T47D (cell line): ENCODE measurements around the gene GAREM2.

ENCODE experiments used
- DNase-seq, 2 experiments: peaks; one replicate each; pipeline versions ENCODE4 v3.0.0 to v3.0.0-alpha.2; 2011 to 2012; ENCODE audit warnings: low read depth in 1 of 2, low spot score in 1 of 2
- JUND ChIP-seq: IDR thresholded peaks from 2 replicates; pipeline ENCODE4 v1.6.1; 2012; ENCODE audit warnings: low read depth
- in situ Hi-C: cut with HindIII; loops from 2 replicates; pipeline ENCODE4 v1.10.0; 2016; ENCODE audit warnings: low sequenced_read_pairs, low pct_unique_long_range_greater_than_20kb

The GAREM2 gene

DNA sequence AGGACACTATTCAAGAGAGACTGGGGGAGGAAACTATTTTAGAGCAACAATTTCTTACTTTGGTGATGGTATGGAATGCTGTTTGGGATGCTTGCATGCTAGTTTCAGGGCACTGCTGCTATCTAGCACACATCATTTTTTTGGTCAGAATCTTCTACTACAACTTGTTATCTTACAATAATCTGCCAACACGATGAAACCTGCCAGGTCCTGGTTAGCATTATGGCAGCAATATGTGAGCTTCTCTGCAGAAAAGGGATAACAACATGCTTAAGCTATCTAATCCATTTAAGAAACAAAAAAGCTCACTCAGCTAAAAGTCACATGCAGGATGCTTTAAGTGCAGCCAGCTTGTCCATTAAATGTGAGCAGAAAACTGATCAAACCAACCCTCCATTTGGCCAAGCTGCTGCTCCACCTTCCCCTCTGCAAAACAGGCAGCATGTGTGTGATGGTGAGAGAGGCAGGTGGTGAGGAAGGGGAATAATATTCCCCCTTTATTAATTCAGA lies 30.1 kb downstream of the GAREM2 start:
- no peak for DNase-seq
- in situ Hi-C loops, result no loop called here
- no peak for TF ChIP-seq JUND

DNA sequence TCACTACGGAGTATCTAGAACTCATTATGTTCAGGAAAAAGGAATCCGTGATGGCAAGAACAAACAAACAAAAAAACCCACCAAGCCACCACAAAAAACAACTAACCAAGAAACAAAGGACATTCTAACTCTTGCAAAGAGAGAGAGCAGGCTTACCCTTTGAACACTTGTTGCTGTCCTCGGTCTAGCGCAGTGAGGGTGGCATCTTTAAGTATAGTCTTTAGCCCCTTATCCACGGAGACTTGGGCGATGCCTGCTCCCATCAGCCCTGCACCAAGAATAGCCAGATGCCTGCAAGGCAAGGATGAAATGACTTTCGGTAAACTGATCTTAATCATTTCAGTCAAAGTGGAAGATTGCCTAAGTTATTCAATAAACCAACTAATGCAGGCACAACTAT lies 31.0 kb downstream of the GAREM2 start:
- no peak for TF ChIP-seq JUND
- in situ Hi-C loops, result no loop called here
- no peak for DNase-seq

DNA sequence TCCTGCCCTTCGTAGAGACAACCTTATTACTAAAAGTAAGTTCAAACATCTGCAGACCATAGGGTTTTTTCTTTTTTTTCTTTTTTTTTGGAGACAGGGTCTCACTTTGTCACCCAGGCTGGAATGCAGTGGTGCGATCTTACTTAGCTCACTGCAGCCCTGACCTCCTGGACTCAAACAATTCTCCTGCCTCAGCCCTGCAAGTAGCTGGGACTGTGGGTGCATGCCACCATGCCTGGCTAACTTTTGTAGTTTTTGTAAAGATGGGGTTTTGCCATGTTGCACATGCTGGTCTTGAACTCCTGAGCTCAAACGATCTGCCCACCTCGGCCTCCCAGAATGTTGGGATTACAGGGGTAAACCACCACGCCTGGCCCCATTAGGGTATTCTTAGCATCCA lies 39.1 kb downstream of the GAREM2 start:
- no peak for DNase-seq
- no peak for TF ChIP-seq JUND
- in situ Hi-C loops, result no loop called here

DNA sequence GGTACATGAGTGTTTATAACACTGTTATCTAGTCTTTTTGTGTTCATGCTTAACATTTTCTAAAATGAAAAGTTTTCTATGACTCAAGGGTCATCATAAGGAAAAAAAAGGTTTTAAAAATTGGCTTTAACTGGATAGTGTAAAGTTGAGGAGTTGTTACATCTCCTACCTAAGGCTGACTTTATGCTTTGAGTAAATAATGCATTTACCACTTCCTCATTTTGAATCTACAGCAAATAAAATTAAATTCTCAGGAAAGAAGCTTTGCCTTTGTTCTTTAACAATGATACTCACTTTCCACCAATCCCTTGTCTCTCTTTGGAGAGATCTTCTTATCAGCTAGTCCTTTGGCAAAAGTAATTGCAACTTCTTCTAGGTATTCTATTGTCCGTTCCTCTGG lies 41.9 kb downstream of the GAREM2 start:
- TF ChIP-seq JUND, result no peak
- no peak for DNase-seq
- in situ Hi-C loops, result no loop called here

DNA sequence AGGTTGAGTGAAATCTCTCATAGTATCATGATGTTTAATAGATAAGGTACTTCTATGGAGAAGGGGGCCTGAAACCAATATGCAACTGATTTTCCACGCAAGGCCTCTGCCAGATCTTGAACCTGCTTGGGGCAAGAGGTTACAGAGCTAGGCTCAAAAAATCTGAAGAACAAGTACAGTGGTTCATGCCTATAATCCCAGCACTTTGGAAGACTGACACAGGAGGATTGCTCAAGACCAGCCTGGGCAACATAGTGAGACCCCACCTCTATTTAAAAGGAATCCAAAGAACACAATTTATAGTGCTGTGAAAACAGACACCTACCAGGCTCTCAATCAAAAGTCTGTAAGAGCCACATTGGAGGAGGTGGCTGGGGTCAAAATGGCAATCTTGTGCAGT lies 42.9 kb downstream of the GAREM2 start:
- no peak for TF ChIP-seq JUND
- in situ Hi-C loops, result no loop called here
- no peak for DNase-seq

DNA sequence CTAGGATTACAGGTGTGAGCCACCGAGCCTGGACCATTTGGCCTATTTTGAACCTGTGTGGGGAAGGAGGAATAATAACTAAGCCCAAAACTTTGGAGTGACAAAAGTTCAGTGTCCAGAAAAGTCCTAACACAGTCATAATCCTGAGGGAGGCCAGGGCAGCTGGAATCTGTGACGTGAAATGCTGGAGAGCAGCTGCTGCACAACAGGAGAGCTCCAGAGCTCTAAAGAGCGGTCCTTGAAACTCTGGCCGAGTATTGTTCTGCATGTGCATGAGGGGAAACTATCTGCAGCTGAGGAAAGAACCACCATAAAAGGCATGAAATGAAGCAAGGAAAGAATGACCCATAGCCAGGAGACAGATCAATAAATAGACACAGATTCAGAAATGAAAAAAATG lies 43.7 kb downstream of the GAREM2 start:
- in situ Hi-C loops, result no loop called here
- TF ChIP-seq JUND, result no peak
- DNase-seq, result no peak

DNA sequence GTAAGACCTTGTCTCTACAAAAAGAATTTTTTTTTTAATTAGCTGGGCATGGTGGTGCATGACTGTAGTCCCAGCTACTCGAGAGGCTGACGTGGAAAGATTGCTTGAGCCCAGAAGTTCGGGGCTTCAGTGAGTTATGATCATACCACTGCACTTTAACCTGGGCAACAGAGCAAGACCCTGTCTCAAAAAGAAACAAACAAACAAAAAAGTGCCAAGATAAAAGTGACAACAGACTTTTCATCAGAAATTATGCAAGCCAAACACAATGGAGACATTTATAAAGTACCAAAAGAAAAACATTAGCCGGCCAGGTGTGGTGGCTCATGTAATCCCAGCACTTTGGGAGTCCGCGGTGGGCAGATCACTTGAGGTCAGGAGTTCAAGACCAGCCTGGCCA lies 44.8 kb downstream of the GAREM2 start:
- DNase-seq, result no peak
- no peak for TF ChIP-seq JUND
- in situ Hi-C loops, result no loop called here

DNA sequence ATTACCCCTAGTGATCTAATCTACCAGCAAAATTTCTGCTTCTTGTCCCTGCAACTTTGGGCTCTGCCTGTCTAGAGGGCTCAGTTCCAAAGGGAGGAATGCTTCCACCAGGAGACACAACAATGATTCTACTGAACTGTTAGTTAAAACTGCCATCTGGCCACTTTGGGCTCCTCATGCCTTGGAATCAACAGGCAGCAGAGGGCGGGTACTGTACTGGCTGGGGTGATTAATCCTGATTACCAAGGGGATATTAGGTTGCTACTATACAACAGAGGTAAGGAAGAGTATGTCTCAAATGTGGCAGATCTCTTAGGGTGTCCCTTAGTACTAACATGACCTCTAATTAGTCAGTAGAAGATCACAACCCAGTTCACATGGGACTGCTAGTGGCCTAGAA lies 50.1 kb downstream of the GAREM2 start:
- no peak for DNase-seq
- no peak for TF ChIP-seq JUND
- in situ Hi-C loops, result no loop called here

DNA sequence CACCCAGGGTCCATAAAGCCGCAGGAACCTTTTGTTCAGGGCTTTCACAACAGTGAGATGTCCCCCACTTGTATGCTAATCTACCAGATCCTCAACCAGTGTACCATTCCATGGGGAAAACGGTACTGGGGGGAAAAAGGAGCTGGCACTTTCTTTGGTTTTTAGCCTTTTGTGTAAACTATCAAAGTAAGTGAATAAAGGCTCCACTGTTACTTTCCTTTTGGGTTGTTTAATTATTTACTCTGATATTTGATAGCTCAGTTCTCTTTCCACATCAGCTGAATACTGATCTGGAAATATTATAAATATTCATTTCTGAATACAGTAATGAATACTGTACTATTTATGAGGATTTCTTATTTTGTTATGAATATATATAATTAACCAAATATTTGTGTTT lies 51.2 kb downstream of the GAREM2 start:
- in situ Hi-C loops, result no loop called here
- no peak for TF ChIP-seq JUND
- DNase-seq, result no peak

DNA sequence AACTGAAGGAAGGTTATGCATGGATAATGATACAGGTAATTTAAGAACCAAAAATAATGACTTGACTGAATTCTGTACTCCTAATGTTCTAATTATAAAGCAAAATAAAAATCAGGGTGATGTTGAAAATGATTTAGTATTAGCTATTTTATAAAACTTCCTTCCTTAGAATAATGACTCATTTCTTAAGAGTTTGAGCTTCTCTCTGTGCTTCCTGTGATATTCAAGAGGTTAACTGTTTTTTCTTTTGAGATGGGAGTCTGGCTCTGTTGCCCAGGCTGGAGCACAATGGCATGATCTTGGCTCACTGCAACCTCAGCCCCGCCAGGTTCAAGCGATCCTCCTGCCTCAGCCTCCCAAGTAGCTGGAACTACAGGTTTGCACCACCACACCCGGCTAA lies 56.7 kb downstream of the GAREM2 start:
- TF ChIP-seq JUND, result no peak

DNA sequence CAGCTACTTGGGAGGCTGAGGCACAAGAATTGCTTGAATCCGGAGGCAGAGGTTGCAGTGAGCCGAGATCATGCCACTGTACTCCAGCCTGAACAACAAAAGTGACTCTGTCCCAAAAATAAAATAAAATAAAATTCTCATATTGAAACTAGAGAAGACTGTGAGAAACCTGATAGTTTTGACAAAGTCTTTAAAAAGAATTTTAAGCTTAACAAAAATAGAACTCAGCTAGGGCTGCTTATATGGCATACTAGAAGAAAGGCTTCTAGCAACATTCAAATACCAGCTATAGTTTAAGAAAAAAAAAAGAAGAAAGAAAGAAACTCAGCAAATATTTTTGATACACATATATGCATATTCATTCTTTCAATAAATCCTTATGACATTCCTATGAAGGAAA lies 57.9 kb downstream of the GAREM2 start:
- in situ Hi-C loops, result no loop called here
- no peak for TF ChIP-seq JUND
- DNase-seq, result no peak

More for the DNA sequence above, 56.7 kb downstream of the GAREM2 start:
- no peak for DNase-seq
- in situ Hi-C loops, result no loop called here

DNA sequence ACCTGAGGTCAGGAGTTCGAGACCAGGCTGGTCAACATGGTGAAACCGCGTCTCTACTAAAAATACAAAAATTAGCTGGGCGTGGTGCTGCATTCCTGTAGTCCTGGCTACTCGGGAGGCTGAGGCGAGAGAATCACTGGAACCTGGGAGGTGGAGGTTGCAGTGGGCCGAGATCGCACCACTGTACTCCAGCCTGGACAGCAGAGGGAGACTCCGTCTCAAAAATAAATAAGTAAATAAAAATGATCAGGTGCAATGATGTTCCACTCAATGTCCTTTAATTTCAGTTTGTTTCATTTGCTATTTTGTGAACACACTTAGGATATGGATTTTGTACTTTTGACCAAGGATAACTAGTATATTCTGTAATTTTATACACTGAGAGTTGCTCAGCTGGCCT lies 62.2 kb downstream of the GAREM2 start:
- TF ChIP-seq JUND, result no peak
- DNase-seq, result peak in 1 of 2 experiments; percentile 30
- in situ Hi-C loops, result no loop called here

DNA sequence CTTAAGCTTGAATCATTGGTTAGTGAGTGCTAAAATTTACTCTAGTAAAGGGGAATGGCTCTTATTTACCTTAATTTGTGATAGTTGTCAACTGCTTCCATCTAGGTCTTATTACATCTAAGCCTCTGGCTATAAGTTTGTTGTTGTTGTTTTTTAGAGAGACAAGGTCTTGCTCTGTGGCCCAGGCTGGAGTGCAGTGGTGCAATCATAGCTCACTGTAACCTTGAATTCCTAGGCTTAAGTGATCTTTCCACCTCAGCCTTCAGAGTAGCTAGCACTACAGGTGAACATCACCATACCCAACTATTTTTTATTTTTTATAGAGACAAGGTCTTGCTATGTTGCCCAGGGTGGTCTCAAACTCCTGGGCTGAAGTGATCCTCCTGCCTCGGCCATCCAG lies 65.0 kb downstream of the GAREM2 start:
- in situ Hi-C loops, result no loop called here
- DNase-seq, result no peak
- TF ChIP-seq JUND, result no peak

DNA sequence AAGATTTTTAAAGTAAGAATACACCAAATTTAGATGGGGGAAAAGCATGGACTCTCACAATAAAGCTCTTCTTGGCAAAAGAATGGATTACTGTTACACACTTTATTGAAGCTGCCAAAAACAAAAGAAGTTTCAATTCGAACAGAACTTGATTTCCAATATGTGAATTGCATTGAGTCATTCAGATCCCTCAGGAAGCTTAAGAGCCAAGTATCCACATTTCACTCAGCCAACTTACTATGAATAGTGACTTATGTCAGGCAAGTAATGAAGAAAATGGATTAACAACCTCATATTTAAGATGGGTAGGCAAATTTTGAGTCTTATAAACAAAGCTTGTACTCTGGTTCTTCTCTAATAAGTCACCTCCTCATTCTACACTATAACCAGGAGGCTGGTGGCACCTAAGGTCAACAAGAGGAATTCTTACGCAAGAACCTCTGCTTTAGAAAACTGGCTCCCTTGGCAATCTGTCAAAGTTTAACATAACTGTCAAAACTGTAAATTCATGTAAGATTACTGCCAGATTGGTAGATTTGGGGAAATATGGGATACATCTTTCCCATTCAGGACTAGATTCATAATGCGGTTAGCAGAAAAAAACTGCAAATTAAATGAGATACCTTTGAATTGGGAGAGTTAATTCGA lies 65.5 kb downstream of the GAREM2 start:
- no peak for DNase-seq
- in situ Hi-C loops, result no loop called here
- no peak for TF ChIP-seq JUND
